Measurements from ENCODE around the gene URGCP. TPM values are rescaled to one million over a fixed set of nuclear protein-coding genes. Genes with fewer than 3 reads are reported as not detected.

The URGCP gene
- total RNA-seq, 2 donors from 2014 or later = 23.2 to 23.8 TPM

- Histone ChIP-seq H3K9me3 (ENCODE audit: control insufficient read depth, low read length) (no peaks in the 10 kb centered on the region), H3K9ac (ENCODE audit: extremely low read depth, low read length, poor library complexity, severe bottlenecking) (no peak overlapping the region), H3K27me3 (ENCODE audit: control insufficient read depth, insufficient read depth, low read length, poor library complexity, severe bottlenecking) (no peaks in the 10 kb centered on the region), H3K4me3 (ENCODE audit: low read length) (no peak overlapping the region), H3K27ac (ENCODE audit: low read depth, low read length) (no peak overlapping the region), H3K36me3 (ENCODE audit: control insufficient read depth, insufficient read depth, low read length) (no peaks in the 10 kb centered on the region), H3K4me1 (ENCODE audit: control insufficient read depth, insufficient read depth, low read length) (no peaks in the 10 kb centered on the region)
- Mint-ChIP-seq H3K27me3 (ENCODE audit: insufficient read depth) (peaks cover 3% of the 10 kb centered on the region), H3K4me3 (no peak overlapping the region), H3K4me1 (no peaks in the 10 kb centered on the region), H3K27ac (no peak overlapping the region), H3K36me3 (ENCODE audit: low read depth) (no peaks in the 10 kb centered on the region), H3K9me3 (no peaks in the 10 kb centered on the region)
- DNase-seq = no peak
- 91% methylated on average over 3 of the region's 3 CpGs; no CpG with 5 or more reads in 1 of the 2 experiments for WGBS, 2 experiments (ENCODE audit: insufficient coverage in 1 of 2, insufficient read length in 1 of 2)
- TF ChIP-seq, protein P1, sequence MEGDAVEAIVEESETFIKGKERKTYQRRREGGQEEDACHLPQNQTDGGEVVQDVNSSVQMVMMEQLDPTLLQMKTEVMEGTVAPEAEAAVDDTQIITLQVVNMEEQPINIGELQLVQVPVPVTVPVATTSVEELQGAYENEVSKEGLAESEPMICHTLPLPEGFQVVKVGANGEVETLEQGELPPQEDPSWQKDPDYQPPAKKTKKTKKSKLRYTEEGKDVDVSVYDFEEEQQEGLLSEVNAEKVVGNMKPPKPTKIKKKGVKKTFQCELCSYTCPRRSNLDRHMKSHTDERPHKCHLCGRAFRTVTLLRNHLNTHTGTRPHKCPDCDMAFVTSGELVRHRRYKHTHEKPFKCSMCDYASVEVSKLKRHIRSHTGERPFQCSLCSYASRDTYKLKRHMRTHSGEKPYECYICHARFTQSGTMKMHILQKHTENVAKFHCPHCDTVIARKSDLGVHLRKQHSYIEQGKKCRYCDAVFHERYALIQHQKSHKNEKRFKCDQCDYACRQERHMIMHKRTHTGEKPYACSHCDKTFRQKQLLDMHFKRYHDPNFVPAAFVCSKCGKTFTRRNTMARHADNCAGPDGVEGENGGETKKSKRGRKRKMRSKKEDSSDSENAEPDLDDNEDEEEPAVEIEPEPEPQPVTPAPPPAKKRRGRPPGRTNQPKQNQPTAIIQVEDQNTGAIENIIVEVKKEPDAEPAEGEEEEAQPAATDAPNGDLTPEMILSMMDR (conservative IDR thresholded peaks at IDR 0.05) = no peak
Observed at GRCh38 chr7:43933902-43934560, 27.6 kb upstream of the URGCP start.

GRCh38 chr7:43931346-43931745, 24.9 kb upstream of the URGCP start:
- no peak overlapping the region for H3K27ac ChIP-seq (ENCODE audit: low read depth, low read length)
- H3K9me3 ChIP-seq (ENCODE audit: control insufficient read depth, low read length) = no peaks in the 10 kb centered on the region
- Mint-ChIP-seq H3K27ac (no peak overlapping the region), H3K4me1 (peaks cover 3% of the 10 kb centered on the region), H3K27me3 (ENCODE audit: insufficient read depth) (peaks cover 12% of the 10 kb centered on the region), H3K36me3 (ENCODE audit: low read depth) (peaks cover 2% of the 10 kb centered on the region), H3K9me3 (no peaks in the 10 kb centered on the region), H3K4me3 (no peak overlapping the region)
- 92 to 100% methylated on average over 4 to 6 of the region's 7 CpGs for WGBS, 2 experiments (ENCODE audit: insufficient coverage in 1 of 2, insufficient read length in 1 of 2)
- peaks cover 7% of the 10 kb centered on the region for H3K27me3 ChIP-seq (ENCODE audit: control insufficient read depth, insufficient read depth, low read length, poor library complexity, severe bottlenecking)
- TF ChIP-seq, protein P1 (conservative IDR thresholded peaks at IDR 0.05) = no peak
- peak; percentile 29 for DNase-seq
- no peaks in the 10 kb centered on the region for H3K4me1 ChIP-seq (ENCODE audit: control insufficient read depth, insufficient read depth, low read length)
- no peak overlapping the region for H3K4me3 ChIP-seq (ENCODE audit: low read length)
- H3K9ac ChIP-seq (ENCODE audit: extremely low read depth, low read length, poor library complexity, severe bottlenecking) = no peak overlapping the region
- H3K36me3 ChIP-seq (ENCODE audit: control insufficient read depth, insufficient read depth, low read length) = no peaks in the 10 kb centered on the region

- TF ChIP-seq, protein P1 (conservative IDR thresholded peaks at IDR 0.05) = no peak
- Histone ChIP-seq H3K9me3 (ENCODE audit: control insufficient read depth, low read length) (no peaks in the 10 kb centered on the region), H3K27ac (ENCODE audit: low read depth, low read length) (no peak overlapping the region), H3K27me3 (ENCODE audit: control insufficient read depth, insufficient read depth, low read length, poor library complexity, severe bottlenecking) (peaks cover 7% of the 10 kb centered on the region), H3K4me1 (ENCODE audit: control insufficient read depth, insufficient read depth, low read length) (no peaks in the 10 kb centered on the region), H3K4me3 (ENCODE audit: low read length) (no peak overlapping the region), H3K9ac (ENCODE audit: extremely low read depth, low read length, poor library complexity, severe bottlenecking) (no peak overlapping the region), H3K36me3 (ENCODE audit: control insufficient read depth, insufficient read depth, low read length) (no peaks in the 10 kb centered on the region)
- H3K27ac Mint-ChIP-seq = no peak overlapping the region
- WGBS, 2 experiments (ENCODE audit: insufficient coverage in 1 of 2, insufficient read length in 1 of 2) = 92 to 93% methylated on average over 4 to 5 of the region's 5 CpGs
- H3K27me3 Mint-ChIP-seq (ENCODE audit: insufficient read depth) = peaks cover 17% of the 10 kb centered on the region
- no peak overlapping the region for H3K4me3 Mint-ChIP-seq
- peak; percentile 26 for DNase-seq
- peaks cover 2% of the 10 kb centered on the region for H3K36me3 Mint-ChIP-seq (ENCODE audit: low read depth)
- peaks cover 3% of the 10 kb centered on the region for H3K4me1 Mint-ChIP-seq
- no peaks in the 10 kb centered on the region for H3K9me3 Mint-ChIP-seq
Observed at GRCh38 chr7:43929529-43930457, 23.4 kb upstream of the URGCP start.
